Type B pancreatic cell (in vitro differentiated cells): ENCODE results near the gene BCAR1. TPM values are rescaled to one million over a fixed set of nuclear protein-coding genes. Genes with fewer than 3 reads are reported as not detected.

Experiments
- DNase-seq: peaks from one replicate; pipeline ENCODE4 v3.0.0; 2021; ENCODE audit warnings: mixed read lengths; ENCODE audit not compliant: unreplicated experiment; ENCODE audit errors: extremely low spot score
- H3K27ac Mint-ChIP-seq: 2 replicates; pipeline ENCODE4 v1.8.0; 2021; ENCODE audit warnings: mild to moderate bottlenecking, mixed read lengths
- H3K27me3 Mint-ChIP-seq: 2 replicates; pipeline ENCODE4 v1.8.0; 2021; ENCODE audit warnings: mixed read lengths
- H3K36me3 Mint-ChIP-seq: 2 replicates; pipeline ENCODE4 v1.8.0; 2021; ENCODE audit warnings: mixed read lengths
- H3K4me1 Mint-ChIP-seq: one replicate; pipeline ENCODE4 v1.8.0; 2021; ENCODE audit warnings: mixed read lengths; ENCODE audit not compliant: unreplicated experiment
- H3K4me3 Mint-ChIP-seq: 2 replicates; pipeline ENCODE4 v1.8.0; 2021; ENCODE audit warnings: mild to moderate bottlenecking, mixed read lengths
- H3K9me3 Mint-ChIP-seq: 2 replicates; pipeline ENCODE4 v1.8.0; 2021; ENCODE audit warnings: mixed read lengths
- total RNA-seq: library from RNA; stranded (reverse); gene quantifications from 2 replicates; pipeline ENCODE4 v1.2.1, GENCODE V29; 2021; ENCODE audit warnings: low replicate concordance
- TF ChIP-seq, protein P1 (sequence below): fragments of 200-600 bp; sonication (generic); conservative IDR thresholded peaks from 2 replicates; pipeline ENCODE4 v1.5.0; 2021; ENCODE audit warnings: antibody characterized with exemption, mild to moderate bottlenecking

Gene BCAR1
- total RNA-seq, 1 donor from 2014 or later = 73.0 TPM

GRCh38 chr16:75260851-75261589, 9.6 kb upstream of the BCAR1 start:
- no peak for DNase-seq
- no peaks in the 10 kb centered on the region for H3K9me3 Mint-ChIP-seq
- TF ChIP-seq, protein P1, sequence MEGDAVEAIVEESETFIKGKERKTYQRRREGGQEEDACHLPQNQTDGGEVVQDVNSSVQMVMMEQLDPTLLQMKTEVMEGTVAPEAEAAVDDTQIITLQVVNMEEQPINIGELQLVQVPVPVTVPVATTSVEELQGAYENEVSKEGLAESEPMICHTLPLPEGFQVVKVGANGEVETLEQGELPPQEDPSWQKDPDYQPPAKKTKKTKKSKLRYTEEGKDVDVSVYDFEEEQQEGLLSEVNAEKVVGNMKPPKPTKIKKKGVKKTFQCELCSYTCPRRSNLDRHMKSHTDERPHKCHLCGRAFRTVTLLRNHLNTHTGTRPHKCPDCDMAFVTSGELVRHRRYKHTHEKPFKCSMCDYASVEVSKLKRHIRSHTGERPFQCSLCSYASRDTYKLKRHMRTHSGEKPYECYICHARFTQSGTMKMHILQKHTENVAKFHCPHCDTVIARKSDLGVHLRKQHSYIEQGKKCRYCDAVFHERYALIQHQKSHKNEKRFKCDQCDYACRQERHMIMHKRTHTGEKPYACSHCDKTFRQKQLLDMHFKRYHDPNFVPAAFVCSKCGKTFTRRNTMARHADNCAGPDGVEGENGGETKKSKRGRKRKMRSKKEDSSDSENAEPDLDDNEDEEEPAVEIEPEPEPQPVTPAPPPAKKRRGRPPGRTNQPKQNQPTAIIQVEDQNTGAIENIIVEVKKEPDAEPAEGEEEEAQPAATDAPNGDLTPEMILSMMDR = no peak
- H3K36me3 Mint-ChIP-seq = no peaks in the 10 kb centered on the region
- no peak overlapping the region for H3K27ac Mint-ChIP-seq
- H3K4me3 Mint-ChIP-seq = peak overlapping the region; percentile 12
- peaks cover 40% of the 10 kb centered on the region for H3K4me1 Mint-ChIP-seq
- H3K27me3 Mint-ChIP-seq = no peaks in the 10 kb centered on the region

DNA sequence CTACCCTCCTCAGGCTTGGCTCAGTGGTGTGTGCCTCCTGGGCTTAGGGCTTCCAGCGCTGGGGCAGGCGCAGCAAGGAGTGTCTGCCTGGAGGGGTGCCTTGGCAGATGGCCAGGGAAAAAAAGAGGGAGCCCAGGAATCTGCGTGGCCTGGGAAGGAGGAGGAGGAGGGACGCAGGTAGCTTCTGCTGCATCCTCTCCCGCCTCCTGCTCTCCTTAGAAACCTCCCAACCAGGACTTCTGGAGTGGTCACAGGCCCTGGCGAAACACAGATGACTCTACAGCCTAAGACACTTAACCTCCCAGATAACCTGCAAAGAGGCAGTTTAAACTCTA, 7.3 kb upstream of the BCAR1 start:
- no peak overlapping the region for H3K27ac Mint-ChIP-seq
- no peak for DNase-seq
- TF ChIP-seq, protein P1 = no peak
- H3K4me1 Mint-ChIP-seq = peaks cover 43% of the 10 kb centered on the region
- no peaks in the 10 kb centered on the region for H3K36me3 Mint-ChIP-seq
- H3K27me3 Mint-ChIP-seq = no peaks in the 10 kb centered on the region
- no peaks in the 10 kb centered on the region for H3K9me3 Mint-ChIP-seq
- H3K4me3 Mint-ChIP-seq = no peak overlapping the region

- Mint-ChIP-seq H3K9me3 (no peaks in the 10 kb centered on the region), H3K27me3 (no peaks in the 10 kb centered on the region), H3K27ac (peak overlapping the region; percentile 84), H3K4me3 (peak overlapping the region; percentile 75), H3K4me1 (peaks cover 38% of the 10 kb centered on the region), H3K36me3 (no peaks in the 10 kb centered on the region)
- DNase-seq = no peak
- TF ChIP-seq, protein P1 = no peak
Measured at GRCh38 chr16:75257886-75258806, 6.7 kb upstream of the BCAR1 start.

DNA sequence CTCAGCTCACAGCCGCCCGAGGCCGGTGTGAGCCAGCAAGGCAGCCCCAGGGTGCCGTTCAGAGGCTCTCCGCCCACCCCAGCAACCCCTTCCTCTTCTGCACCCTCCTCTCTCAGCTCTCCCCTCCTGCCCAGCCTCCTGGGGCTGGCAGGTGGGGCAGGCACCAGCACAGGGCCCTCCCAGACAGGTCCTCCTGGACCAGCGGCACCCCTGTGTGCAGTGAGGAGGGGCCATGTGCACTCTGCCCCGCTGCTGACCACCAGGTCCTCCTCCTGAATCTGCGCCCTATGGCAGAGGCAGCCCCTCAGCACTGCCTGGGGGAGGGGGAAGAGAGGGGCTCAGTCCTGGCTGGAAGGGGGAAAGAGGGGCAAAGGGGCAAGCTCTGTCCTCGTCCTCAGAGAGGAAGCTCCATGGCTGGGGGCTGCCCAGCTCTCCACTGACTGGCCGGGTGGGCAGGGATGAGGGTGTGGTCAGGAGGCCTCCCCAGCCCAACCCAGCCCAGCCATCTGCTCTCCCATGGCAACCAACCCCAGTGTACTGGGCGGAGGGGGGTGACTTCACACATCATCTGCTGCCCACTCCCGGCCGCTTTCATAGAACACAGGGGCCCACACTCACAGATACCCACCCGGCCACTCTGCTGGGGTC, 5.4 kb upstream of the BCAR1 start:
- peaks cover 32% of the 10 kb centered on the region for H3K4me1 Mint-ChIP-seq

GRCh38 chr16:75256059-75256571, 4.7 kb upstream of the BCAR1 start:
- no peaks in the 10 kb centered on the region for H3K27me3 Mint-ChIP-seq
- H3K4me1 Mint-ChIP-seq = peaks cover 31% of the 10 kb centered on the region
- H3K27ac Mint-ChIP-seq = peak overlapping the region; percentile 26
- no peaks in the 10 kb centered on the region for H3K9me3 Mint-ChIP-seq
- TF ChIP-seq, protein P1 = no peak
- no peaks in the 10 kb centered on the region for H3K36me3 Mint-ChIP-seq
- DNase-seq = no peak
- no peak overlapping the region for H3K4me3 Mint-ChIP-seq

More for the DNA sequence above, 5.4 kb upstream of the BCAR1 start:
- Mint-ChIP-seq H3K9me3 (no peaks in the 10 kb centered on the region), H3K27me3 (no peaks in the 10 kb centered on the region), H3K36me3 (no peaks in the 10 kb centered on the region), H3K4me3 (peak overlapping the region; percentile 49), H3K27ac (peak overlapping the region; percentile 71)
- TF ChIP-seq, protein P1 = no peak
- DNase-seq = no peak
